Esophagus muscularis mucosa (tissue), 3 donors: ENCODE results near the gene CLCNKB.

ENCODE experiments used
- EP300 ChIP-seq: sonication (generic); formaldehyde crosslinking; IDR thresholded peaks from one replicate; pipeline ENCODE4 v1.6.1; 2017; ENCODE audit warnings: antibody characterized with exemption
- POLR2AphosphoS5 ChIP-seq, 2 donors: sonication (generic); formaldehyde crosslinking; IDR thresholded peaks; one replicate each; pipeline ENCODE4 v1.6.1; 2017; ENCODE audit warnings: antibody characterized with exemption in 2 of 2

DNA sequence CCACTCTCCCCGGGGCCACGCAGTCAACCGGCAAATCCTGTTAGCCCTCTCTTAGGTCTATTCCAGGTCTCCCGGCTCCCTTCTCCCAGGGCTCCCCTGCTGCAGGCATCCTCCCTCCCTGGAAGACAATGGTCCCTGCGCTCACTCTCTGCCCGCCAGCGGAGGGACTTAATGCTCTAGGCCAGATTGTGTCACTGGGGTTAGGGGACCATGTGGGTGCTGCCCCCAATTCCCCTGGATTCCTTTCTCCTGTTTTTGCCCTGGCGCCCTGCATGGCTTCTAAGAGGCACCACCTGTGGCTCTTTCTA is 21.6 kb downstream of the CLCNKB start:
- TF ChIP-seq EP300 (no peak), POLR2AphosphoS5 (IDR thresholded peaks at IDR 0.05) (no peak)
